Measurements from ENCODE around the gene MYO1D. TPM values are rescaled to one million over a fixed set of nuclear protein-coding genes. Genes with fewer than 3 reads are reported as not detected.
"Not testable (repeated sequence)": the region's sequence is repeated elsewhere in the genome, so short reads cannot be mapped to it uniquely, and the experiment has no call there.

MYO1D gene
- total and polyA plus RNA-seq, 8 donors, result 11.6 to 727 (median 73.4) TPM

- Histone ChIP-seq H3K27ac (no peak overlapping the region), H3K4me3 (no peak overlapping the region), H3K4me1 (no peaks in the 10 kb centered on the region), H3K27me3 (no peaks in the 10 kb centered on the region), H3K9me3 (no peaks in the 10 kb centered on the region), H3K36me3 (peaks cover 0 to 13% (median 0%) of the 10 kb centered on the region in 4 donors)
- intact Hi-C loops (cut with DNase I; ENCODE audit: low total_unique reads), result no loop called here
- DNase-seq, result no peak
- no peak for TF ChIP-seq CTCF (IDR thresholded peaks at IDR 0.05)
- TF ChIP-seq EP300 (IDR thresholded peaks at IDR 0.05), result no peak
- TF ChIP-seq POLR2AphosphoS5 (IDR thresholded peaks at IDR 0.05), result no peak
- TF ChIP-seq POLR2A (IDR thresholded peaks at IDR 0.05), result no peak
- WGBS, 5 donors, result 83 to 97% (median 88%) methylated on average over 7 of the region's 7 CpGs
Observed at GRCh38 chr17:32528825-32529224, 348.1 kb downstream of the MYO1D start.

- DNase-seq, result no peak
- H3K27ac ChIP-seq, result no peak overlapping the region
- intact Hi-C loops (cut with DNase I; ENCODE audit: low total_unique reads), result no loop called here
- WGBS, 5 donors, result 96 to 97% (median 96%) methylated on average over 4 of the region's 4 CpGs
- H3K27me3 ChIP-seq, result no peaks in the 10 kb centered on the region
- no peak overlapping the region for H3K4me3 ChIP-seq
- no peaks in the 10 kb centered on the region for H3K4me1 ChIP-seq
- peaks cover 0 to 13% (median 0%) of the 10 kb centered on the region in 4 donors for H3K36me3 ChIP-seq
- no peaks in the 10 kb centered on the region for H3K9me3 ChIP-seq
- no peak for TF ChIP-seq POLR2AphosphoS5 (IDR thresholded peaks at IDR 0.05)
- no peak for TF ChIP-seq EP300 (IDR thresholded peaks at IDR 0.05)
- TF ChIP-seq POLR2A (IDR thresholded peaks at IDR 0.05), result no peak
- TF ChIP-seq CTCF (IDR thresholded peaks at IDR 0.05), result no peak
Observed at GRCh38 chr17:32527146-32527545, 349.8 kb downstream of the MYO1D start.

- Histone ChIP-seq H3K27me3 (no peaks in the 10 kb centered on the region), H3K36me3 (peaks cover 0 to 13% (median 0%) of the 10 kb centered on the region in 4 donors), H3K4me3 (no peak overlapping the region), H3K27ac (no peak overlapping the region), H3K9me3 (no peaks in the 10 kb centered on the region), H3K4me1 (peaks cover 2 to 5% (median 4%) of the 10 kb centered on the region in 4 donors)
- DNase-seq, result no peak
- intact Hi-C loops (cut with DNase I; ENCODE audit: low total_unique reads), result no loop called here
- TF ChIP-seq POLR2A (IDR thresholded peaks at IDR 0.05), result no peak
- no peak for TF ChIP-seq CTCF (IDR thresholded peaks at IDR 0.05)
- TF ChIP-seq POLR2AphosphoS5 (IDR thresholded peaks at IDR 0.05), result no peak
- no peak for TF ChIP-seq EP300 (IDR thresholded peaks at IDR 0.05)
- WGBS, 5 donors, result 43 to 70% (median 53%) methylated on average over 4 of the region's 4 CpGs
Observed at GRCh38 chr17:32525122-32525521, 351.8 kb downstream of the MYO1D start.

- Histone ChIP-seq H3K36me3 (peaks cover 0 to 10% (median 0%) of the 10 kb centered on the region in 4 donors), H3K4me1 (peaks cover 8 to 12% (median 10%) of the 10 kb centered on the region in 4 donors)
- DNase-seq; H3K9me3 ChIP-seq; H3K27ac ChIP-seq; H3K4me3 ChIP-seq; H3K27me3 ChIP-seq; intact Hi-C loops (cut with DNase I; ENCODE audit: low total_unique reads): not testable (repeated sequence)
- WGBS, 5 donors, result 89 to 97% (median 92%) methylated on average over 6 of the region's 6 CpGs
Observed at GRCh38 chr17:32524553-32524880, 352.4 kb downstream of the MYO1D start.

GRCh38 chr17:32523827-32524552, 352.9 kb downstream of the MYO1D start:
- TF ChIP-seq POLR2AphosphoS5 (IDR thresholded peaks at IDR 0.05) (no peak), POLR2A (IDR thresholded peaks at IDR 0.05) (no peak), EP300 (IDR thresholded peaks at IDR 0.05) (no peak), CTCF (IDR thresholded peaks at IDR 0.05) (no peak)
- no peaks in the 10 kb centered on the region for H3K9me3 ChIP-seq
- peaks cover 10 to 17% (median 14%) of the 10 kb centered on the region in 4 donors for H3K4me1 ChIP-seq
- peaks cover 0 to 5% (median 0%) of the 10 kb centered on the region in 4 donors for H3K36me3 ChIP-seq
- H3K27me3 ChIP-seq, result peaks cover 0 to 4% (median 0%) of the 10 kb centered on the region in 3 donors
- 79 to 91% (median 85%) methylated on average over 12 of the region's 12 CpGs for WGBS, 5 donors
- DNase-seq, result no peak
- H3K27ac ChIP-seq, result no peak overlapping the region
- no peak overlapping the region for H3K4me3 ChIP-seq
- intact Hi-C loops (cut with DNase I; ENCODE audit: low total_unique reads), result no loop called here
